ENCODE results near the gene FCF1. TPM values are rescaled to one million over a fixed set of nuclear protein-coding genes. Genes with fewer than 3 reads are reported as not detected.
A peak's percentile ranks its signal among the peaks of the same experiment; 100 is the strongest.

The FCF1 gene
- polyA plus RNA-seq, 2 of the 4 experiments (the other 2 are of a cell fraction), result 80.1 to 97.2 TPM

- TF ChIP-seq, protein P1, sequence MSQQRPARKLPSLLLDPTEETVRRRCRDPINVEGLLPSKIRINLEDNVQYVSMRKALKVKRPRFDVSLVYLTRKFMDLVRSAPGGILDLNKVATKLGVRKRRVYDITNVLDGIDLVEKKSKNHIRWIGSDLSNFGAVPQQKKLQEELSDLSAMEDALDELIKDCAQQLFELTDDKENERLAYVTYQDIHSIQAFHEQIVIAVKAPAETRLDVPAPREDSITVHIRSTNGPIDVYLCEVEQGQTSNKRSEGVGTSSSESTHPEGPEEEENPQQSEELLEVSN (IDR thresholded peaks at IDR 0.05; ENCODE audit: borderline replicate concordance, low read depth), result no peak
- TF ChIP-seq SREBF2 (IDR thresholded peaks at IDR 0.05) (no peak), HMGXB4 (CRISPR knock-in tag; IDR thresholded peaks at IDR 0.05; ENCODE audit: borderline replicate concordance) (no peak), NR3C1 (IDR thresholded peaks at IDR 0.05) (no peak), EHMT2 (IDR thresholded peaks at IDR 0.05; ENCODE audit: low read depth) (no peak), FOSB (CRISPR knock-in tag; IDR thresholded peaks at IDR 0.05) (no peak), FOXS1 (CRISPR knock-in tag; IDR thresholded peaks at IDR 0.05) (no peak), ZC3H11A (IDR thresholded peaks at IDR 0.05) (no peak), RAD21 (conservative IDR thresholded peaks at IDR 0.05 in 1 of 2, IDR thresholded peaks at IDR 0.05 in 1 of 2) (no peak), TP53 (CRISPR knock-in tag; IDR thresholded peaks at IDR 0.05) (no peak), POLR2A (IDR thresholded peaks at IDR 0.05; ENCODE audit: low read length) (peak; percentile 73), NFE2L2 (conservative IDR thresholded peaks at IDR 0.05; ENCODE audit: low read length) (no peak), EP300 (IDR thresholded peaks at IDR 0.05) (no peak), SMC3 (IDR thresholded peaks at IDR 0.05) (peak; percentile 11; the same call in 1 of the 3 replicates), BHLHE40 (IDR thresholded peaks at IDR 0.05; ENCODE audit: low read depth, low read length) (no peak), CEBPB (IDR thresholded peaks at IDR 0.05) (peak in 1 of 2 experiments; percentile 74; a peak in 2 of 4 replicates), EHF (CRISPR knock-in tag; IDR thresholded peaks at IDR 0.05) (no peak), CBX8 (IDR thresholded peaks at IDR 0.05) (no peak), MYC (IDR thresholded peaks at IDR 0.05; ENCODE audit: borderline replicate concordance, low read length) (no peak; the same call in 1 of the 2 replicates), HES2 (IDR thresholded peaks at IDR 0.05) (no peak), ZNF302 (CRISPR knock-in tag; IDR thresholded peaks at IDR 0.05) (no peak), MAFK (IDR thresholded peaks at IDR 0.05; ENCODE audit: partially characterized antibody) (no peak), FOSL2 (IDR thresholded peaks at IDR 0.05) (no peak), FOSL2 (CRISPR knock-in tag; IDR thresholded peaks at IDR 0.05) (no peak), TFCP2L1 (CRISPR knock-in tag; IDR thresholded peaks at IDR 0.05) (no peak), HEYL (CRISPR knock-in tag; IDR thresholded peaks at IDR 0.05) (no peak)
- TF ChIP-seq, protein P2, sequence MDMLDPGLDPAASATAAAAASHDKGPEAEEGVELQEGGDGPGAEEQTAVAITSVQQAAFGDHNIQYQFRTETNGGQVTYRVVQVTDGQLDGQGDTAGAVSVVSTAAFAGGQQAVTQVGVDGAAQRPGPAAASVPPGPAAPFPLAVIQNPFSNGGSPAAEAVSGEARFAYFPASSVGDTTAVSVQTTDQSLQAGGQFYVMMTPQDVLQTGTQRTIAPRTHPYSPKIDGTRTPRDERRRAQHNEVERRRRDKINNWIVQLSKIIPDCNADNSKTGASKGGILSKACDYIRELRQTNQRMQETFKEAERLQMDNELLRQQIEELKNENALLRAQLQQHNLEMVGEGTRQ (IDR thresholded peaks at IDR 0.05), result no peak
- TF ChIP-seq, protein P3, sequence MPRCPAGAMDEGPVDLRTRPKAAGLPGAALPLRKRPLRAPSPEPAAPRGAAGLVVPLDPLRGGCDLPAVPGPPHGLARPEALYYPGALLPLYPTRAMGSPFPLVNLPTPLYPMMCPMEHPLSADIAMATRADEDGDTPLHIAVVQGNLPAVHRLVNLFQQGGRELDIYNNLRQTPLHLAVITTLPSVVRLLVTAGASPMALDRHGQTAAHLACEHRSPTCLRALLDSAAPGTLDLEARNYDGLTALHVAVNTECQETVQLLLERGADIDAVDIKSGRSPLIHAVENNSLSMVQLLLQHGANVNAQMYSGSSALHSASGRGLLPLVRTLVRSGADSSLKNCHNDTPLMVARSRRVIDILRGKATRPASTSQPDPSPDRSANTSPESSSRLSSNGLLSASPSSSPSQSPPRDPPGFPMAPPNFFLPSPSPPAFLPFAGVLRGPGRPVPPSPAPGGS (IDR thresholded peaks at IDR 0.05), result no peak; the same call in 2 of the 3 replicates
Observed at GRCh38 chr14:74712499-74713394, at the start of gene FCF1, which contains the start of gene AREL1 (continued).
